GM18519 (cell line): ENCODE results near the gene MLF1.
"Not testable (repeated sequence)": the region's sequence is repeated elsewhere in the genome, so short reads cannot be mapped to it uniquely, and the experiment has no call there.

ENCODE experiments used
- ATAC-seq: cut with Tn5 transposase; IDR thresholded peaks from one replicate; pipeline ENCODE4 v1.9.1; 2021; ENCODE audit warnings: mild to moderate bottlenecking, moderate library complexity; ENCODE audit not compliant: unreplicated experiment, low FRiP score

MLF1 gene

GRCh38 chr3:158570999-158571702, at the start of gene MLF1:
Gene MLF1 (plus strand): TSS chr3:158571194. CDS start chr3:158571301, 107 bp downstream.
- ATAC-seq, result peak; percentile 100

GRCh38 chr3:158522221-158523136, 48.5 kb upstream of the MLF1 start:
- no peak for ATAC-seq

DNA sequence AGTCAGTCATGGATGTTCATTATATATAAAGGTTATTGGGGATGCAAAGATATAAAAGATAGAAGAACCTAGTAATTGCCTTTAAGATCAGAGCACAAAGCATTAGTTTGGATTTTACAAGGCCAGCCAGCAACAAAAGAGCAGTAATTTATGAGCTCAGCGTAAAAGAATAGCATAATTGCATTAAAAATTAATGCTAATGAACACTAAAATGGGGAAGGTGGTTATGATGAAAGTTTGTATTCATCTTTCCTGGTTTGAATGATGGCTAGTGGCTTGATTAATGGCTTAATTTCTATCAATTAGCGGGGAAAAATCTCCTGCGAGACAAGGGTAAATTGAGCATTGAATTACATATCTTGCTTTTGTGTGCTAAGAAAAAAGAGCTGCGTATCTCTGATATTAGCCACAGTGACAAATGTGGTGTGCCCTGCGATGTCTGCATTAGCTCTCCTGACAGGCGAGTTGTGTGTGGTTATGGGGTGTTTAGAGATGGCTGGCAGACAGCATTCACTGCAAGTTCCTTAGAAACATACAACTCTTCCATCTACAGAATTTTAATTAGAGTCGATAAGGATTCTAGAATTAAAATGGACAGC, 42.8 kb upstream of the MLF1 start:
- no peak for ATAC-seq

GRCh38 chr3:158531334-158531733, 39.7 kb upstream of the MLF1 start:
- ATAC-seq, result no peak

DNA sequence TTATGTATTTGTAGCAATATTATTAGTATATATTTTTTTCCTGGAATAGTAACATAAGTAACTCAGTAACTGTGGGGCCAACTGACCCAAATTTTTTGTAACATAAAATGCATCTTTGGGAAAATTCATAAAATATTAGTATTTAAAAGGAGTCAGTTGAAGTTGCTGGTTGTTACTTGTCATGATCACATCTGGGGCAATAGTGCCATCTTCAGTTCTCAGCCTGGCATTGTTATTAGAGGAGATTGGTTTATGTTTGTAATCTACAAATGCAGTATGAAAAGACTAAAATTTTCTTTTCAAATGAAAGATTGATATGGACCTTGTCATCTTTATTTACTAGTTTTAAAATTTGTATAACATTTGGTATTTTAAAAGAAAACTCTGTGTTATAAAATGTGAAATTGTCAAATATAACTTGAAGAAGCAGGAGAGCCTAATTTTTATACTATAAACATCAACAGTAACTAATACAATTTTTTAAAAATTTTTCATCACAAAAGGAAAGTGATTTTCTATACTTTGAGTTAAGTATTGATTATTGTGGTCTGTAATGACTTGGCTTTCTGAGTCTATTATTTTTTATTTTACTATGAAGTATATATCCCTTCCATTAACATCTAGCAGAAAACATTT, 38.8 kb upstream of the MLF1 start:
- no peak for ATAC-seq

DNA sequence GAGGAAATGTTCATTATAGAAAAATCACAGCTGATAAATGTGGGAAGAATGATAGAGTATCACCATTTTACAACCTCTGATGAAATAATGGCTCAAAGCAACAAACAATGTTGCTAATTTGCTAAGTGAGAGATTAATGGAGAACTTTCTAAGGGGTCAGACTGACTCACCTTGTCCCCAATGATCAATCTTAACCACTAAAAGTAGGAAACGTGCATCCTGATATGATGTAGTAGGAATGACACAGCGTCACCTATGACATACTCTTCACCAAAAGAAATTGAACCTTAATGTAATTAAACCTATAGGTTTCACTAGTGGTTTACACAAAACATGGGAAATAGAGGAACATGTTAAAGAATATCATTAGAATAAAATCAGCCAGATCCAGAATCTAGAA, 35.1 kb upstream of the MLF1 start:
- no peak for ATAC-seq

- peak; percentile 51 for ATAC-seq
Observed at GRCh38 chr3:158539414-158540014, 31.5 kb upstream of the MLF1 start.

DNA sequence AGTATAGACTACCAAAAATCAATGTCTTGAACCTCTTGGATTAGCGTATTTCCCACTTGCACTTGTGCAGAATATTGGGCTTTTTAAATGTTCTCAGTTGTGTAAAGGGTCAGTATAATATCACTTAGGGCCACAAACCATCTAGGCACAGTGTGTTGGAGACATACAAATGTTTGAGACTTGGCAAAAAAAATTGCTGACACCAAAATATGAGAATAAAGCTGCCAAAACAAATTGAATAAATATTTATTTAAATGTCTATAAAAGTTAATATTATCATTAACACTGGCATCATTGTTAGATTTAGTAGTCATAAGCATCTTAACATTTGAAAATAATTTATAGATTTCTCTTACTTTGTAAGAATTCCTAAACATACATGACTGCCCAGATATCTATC, 30.9 kb upstream of the MLF1 start:
- ATAC-seq, result no peak

- no peak for ATAC-seq
Observed at GRCh38 chr3:158548691-158549090, 22.3 kb upstream of the MLF1 start.

DNA sequence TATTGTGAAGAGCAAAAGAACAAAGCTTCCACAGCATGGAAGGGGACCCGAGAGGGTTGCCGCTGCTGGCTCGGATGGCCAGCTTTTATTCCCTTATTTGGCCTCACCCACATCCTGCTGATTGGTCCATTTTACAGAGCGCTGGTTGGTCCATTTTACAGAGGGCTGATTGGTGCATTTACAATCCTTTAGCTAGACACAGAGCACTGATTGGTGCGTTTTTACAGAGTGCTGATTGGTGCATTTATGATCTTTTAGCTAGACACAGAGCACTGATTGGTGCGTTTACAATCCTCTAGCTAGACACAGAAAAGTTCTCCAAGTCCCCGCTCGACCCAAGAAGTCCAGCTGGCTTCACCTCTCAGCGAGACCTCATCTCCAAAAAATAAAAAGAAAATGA, 21.1 kb upstream of the MLF1 start:
- ATAC-seq, result not testable (repeated sequence)

DNA sequence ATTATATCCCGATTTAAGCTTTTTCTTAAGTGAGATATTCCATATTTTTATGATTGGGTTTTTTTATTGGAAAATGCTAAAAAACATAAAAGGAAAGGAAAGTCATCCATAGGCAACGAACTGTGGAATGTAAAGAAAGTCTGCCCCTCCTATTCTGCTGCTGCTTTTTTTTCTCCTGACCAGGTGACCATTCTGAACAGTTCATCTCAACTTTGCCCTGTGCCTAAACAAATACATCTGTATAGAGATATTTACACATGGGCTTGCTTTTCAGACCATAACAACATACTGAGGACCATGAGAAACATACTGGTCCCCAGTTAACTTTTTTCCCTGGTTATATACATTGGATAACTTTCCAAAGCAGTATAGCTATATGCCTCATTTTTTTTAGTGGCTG, 18.9 kb upstream of the MLF1 start:
- ATAC-seq, result no peak

DNA sequence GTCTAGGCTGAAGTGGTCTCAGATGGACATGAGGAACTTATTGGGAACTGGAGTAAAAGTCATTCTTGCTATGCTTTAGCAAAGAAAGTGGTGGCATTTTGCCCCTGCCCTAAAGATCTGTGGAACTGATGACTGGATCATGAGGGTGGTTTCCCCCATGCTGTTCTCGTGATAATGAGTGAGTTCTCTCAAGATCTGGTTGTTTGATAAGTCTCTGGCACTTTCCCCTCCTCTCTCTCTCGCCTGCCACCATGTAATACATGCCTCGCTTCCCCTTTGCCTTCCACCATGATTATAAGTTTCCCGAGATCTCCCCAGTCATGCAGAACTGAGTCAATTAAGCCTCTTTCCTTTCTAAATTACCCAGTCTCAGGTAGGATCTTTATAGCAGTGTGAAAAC, 11.5 kb upstream of the MLF1 start:
- ATAC-seq, result no peak

- no peak for ATAC-seq
Observed at GRCh38 chr3:158560979-158561378, 10.0 kb upstream of the MLF1 start.

DNA sequence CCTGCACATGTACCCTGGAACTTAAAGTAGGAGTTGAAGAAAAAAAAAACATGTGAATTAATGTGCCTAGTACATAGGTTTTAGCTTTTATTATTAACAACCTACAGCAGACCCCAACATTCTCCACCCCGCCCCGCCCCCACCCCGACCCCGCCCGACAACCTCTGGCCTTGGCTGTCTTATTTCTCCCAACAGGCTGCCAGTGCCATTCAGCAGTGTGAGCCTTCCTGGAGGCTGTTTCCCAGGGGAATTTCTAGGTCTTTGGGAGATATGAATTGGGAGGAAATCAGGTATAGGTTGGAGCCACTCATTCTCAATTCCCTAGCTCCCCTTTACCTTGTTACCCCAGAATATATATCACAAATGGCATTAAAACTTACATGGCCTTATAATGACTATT, 8.3 kb upstream of the MLF1 start:
- no peak for ATAC-seq

DNA sequence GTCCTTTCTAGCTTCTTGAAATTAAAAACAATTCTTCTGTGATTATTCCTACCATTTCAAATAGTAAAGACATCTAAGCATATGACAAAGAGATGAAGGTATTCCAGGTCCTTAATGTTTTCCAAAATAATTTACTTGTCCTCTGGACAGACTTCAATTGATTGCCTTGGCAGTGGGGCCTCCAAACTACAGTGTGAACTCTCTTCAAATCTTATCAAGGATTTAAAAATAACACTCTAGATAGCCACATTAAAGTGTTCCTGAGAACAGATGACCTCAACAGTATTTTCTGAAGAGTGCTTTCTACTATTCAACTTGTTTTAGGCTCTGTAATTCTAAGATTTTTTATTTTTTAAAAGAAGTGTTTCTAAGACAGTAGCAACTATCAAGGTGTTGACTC, 7.9 kb upstream of the MLF1 start:
- no peak for ATAC-seq

DNA sequence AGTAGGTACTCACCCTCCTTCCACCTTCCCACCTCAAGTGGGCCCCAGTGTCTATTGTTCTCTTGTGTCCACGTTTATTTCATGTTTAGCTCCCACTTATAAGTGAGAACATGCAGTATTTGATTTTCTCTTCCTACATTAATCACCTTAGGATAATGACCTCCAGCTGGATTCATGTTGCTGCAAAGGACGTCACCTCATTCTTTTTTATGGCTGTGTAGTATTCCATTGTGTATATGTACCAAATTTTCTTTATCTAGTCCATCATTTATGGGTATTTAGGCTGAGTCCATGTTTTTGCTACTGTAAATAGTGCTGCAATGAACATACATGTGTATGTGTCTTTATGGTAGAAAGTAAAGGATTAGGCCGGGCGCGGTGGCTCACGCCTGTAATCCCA, 5.9 kb upstream of the MLF1 start:
- ATAC-seq, result no peak

- no peak for ATAC-seq
Observed at GRCh38 chr3:158568784-158569183, 2.2 kb upstream of the MLF1 start.

GRCh38 chr3:158569794-158570193, 1.2 kb upstream of the MLF1 start:
- no peak for ATAC-seq

- no peak for ATAC-seq
Observed at GRCh38 chr3:158571969-158572765, 1.2 kb downstream of the MLF1 start.

GRCh38 chr3:158572766-158573060, 1.7 kb downstream of the MLF1 start:
- no peak for ATAC-seq
